H9 (cell line): ENCODE measurements around the gene FBLN1. TPM values are rescaled to one million over a fixed set of nuclear protein-coding genes. Genes with fewer than 3 reads are reported as not detected.
A peak's percentile ranks its signal among the peaks of the same experiment; 100 is the strongest.

Experiments
- DNase-seq: peaks from one replicate; pipeline ENCODE4 v3.0.0-alpha.2; 2017
- H2AFZ ChIP-seq: one replicate; pipeline ENCODE4 v1.6.1; 2013; ENCODE audit warnings: mild to moderate bottlenecking, low read length, control low read depth, moderate library complexity
- H2AK5ac ChIP-seq: 2 replicates; pipeline ENCODE4 v1.6.1; 2013; ENCODE audit warnings: low read length, control low read depth, mixed read lengths; ENCODE audit not compliant: insufficient read length
- H2BK120ac ChIP-seq: one replicate; pipeline ENCODE4 v1.6.1; 2013; ENCODE audit warnings: low read depth, mild to moderate bottlenecking, low read length, control low read depth, inconsistent platforms; ENCODE audit not compliant: poor library complexity, severe bottlenecking
- H2BK12ac ChIP-seq: 2 replicates; pipeline ENCODE4 v1.6.1; 2013; ENCODE audit warnings: low read length, control low read depth, mixed read lengths, low read depth; ENCODE audit not compliant: insufficient read length
- H2BK15ac ChIP-seq: 2 replicates; pipeline ENCODE4 v1.6.1; 2013; ENCODE audit warnings: low read depth, low read length, control low read depth
- H2BK20ac ChIP-seq: one replicate; pipeline ENCODE4 v1.6.1; 2013; ENCODE audit warnings: low read depth, mild to moderate bottlenecking, low read length, control low read depth, inconsistent platforms; ENCODE audit not compliant: poor library complexity, severe bottlenecking
- H2BK5ac ChIP-seq: 2 replicates; pipeline ENCODE4 v1.6.1; 2013; ENCODE audit warnings: low read length, control low read depth, mixed read lengths; ENCODE audit not compliant: insufficient read length
- H3K14ac ChIP-seq: 2 replicates; pipeline ENCODE4 v1.6.1; 2013; ENCODE audit warnings: low read length, control low read depth; ENCODE audit not compliant: insufficient read depth
- H3K18ac ChIP-seq: 2 replicates; pipeline ENCODE4 v1.6.1; 2013; ENCODE audit warnings: low read depth, mild to moderate bottlenecking, mixed read lengths, low read length, control low read depth; ENCODE audit not compliant: insufficient read length
- H3K23ac ChIP-seq: 2 replicates; pipeline ENCODE4 v1.6.1; 2013; ENCODE audit warnings: low read length, control low read depth, mixed read lengths, low read depth; ENCODE audit not compliant: insufficient read length
- H3K23me2 ChIP-seq: 2 replicates; pipeline ENCODE4 v1.6.1; 2013; ENCODE audit warnings: low read depth, mild to moderate bottlenecking, mixed read lengths, low read length, control low read depth; ENCODE audit not compliant: insufficient read length, poor library complexity, severe bottlenecking
- H3K27ac ChIP-seq: 2 replicates; pipeline ENCODE4 v1.5.1; 2013; ENCODE audit warnings: low read length, control low read depth, mixed read lengths, low read depth; ENCODE audit not compliant: insufficient read length
- H3K27me3 ChIP-seq: 2 replicates; pipeline ENCODE4 v1.6.1; 2013; ENCODE audit warnings: low read length, control low read depth, inconsistent platforms; ENCODE audit not compliant: insufficient read depth
- H3K4ac ChIP-seq: 2 replicates; pipeline ENCODE4 v1.6.1; 2013; ENCODE audit warnings: low read depth, mild to moderate bottlenecking, control low read depth, inconsistent platforms, low read length, moderate library complexity
- H3K4me1 ChIP-seq: 2 replicates; pipeline ENCODE4 v1.6.1; 2013; ENCODE audit warnings: low read length, control low read depth, inconsistent platforms; ENCODE audit not compliant: insufficient read depth
- H3K4me2 ChIP-seq: 2 replicates; pipeline ENCODE4 v1.6.1; 2013; ENCODE audit warnings: low read length, control low read depth, mixed read lengths; ENCODE audit not compliant: insufficient read length, insufficient read depth
- H3K56ac ChIP-seq: 2 replicates; pipeline ENCODE4 v1.6.1; 2013; ENCODE audit warnings: low read depth, mild to moderate bottlenecking, mixed read lengths, low read length, control low read depth; ENCODE audit not compliant: insufficient read length
- H3K79me1 ChIP-seq: 2 replicates; pipeline ENCODE4 v1.6.1; 2013; ENCODE audit warnings: low read depth, mild to moderate bottlenecking, moderate library complexity, low read length, control low read depth, inconsistent platforms; ENCODE audit not compliant: insufficient read depth, poor library complexity, severe bottlenecking
- H3K79me2 ChIP-seq: 2 replicates; pipeline ENCODE4 v1.6.1; 2013; ENCODE audit warnings: low read length, control low read depth, inconsistent platforms; ENCODE audit not compliant: insufficient read depth
- H3K9ac ChIP-seq: 2 replicates; pipeline ENCODE4 v1.6.1; 2013; ENCODE audit warnings: low read length, control low read depth, mixed read lengths; ENCODE audit not compliant: insufficient read length; ENCODE audit errors: extremely low read depth
- H3K9me3 ChIP-seq: one replicate; pipeline ENCODE4 v1.6.1; 2013; ENCODE audit warnings: low read depth, low read length, inconsistent platforms; ENCODE audit not compliant: control insufficient read depth
- H3T11ph ChIP-seq: one replicate; pipeline ENCODE4 v1.6.1; 2013; ENCODE audit warnings: mild to moderate bottlenecking, low read length, control low read depth, inconsistent platforms
- H4K20me1 ChIP-seq: one replicate; pipeline ENCODE4 v1.6.1; 2013; ENCODE audit not compliant: control insufficient read depth, insufficient read length, insufficient read depth
- H4K5ac ChIP-seq: 2 replicates; pipeline ENCODE4 v1.6.1; 2013; ENCODE audit warnings: low read depth, mild to moderate bottlenecking, mixed read lengths, low read length, control low read depth; ENCODE audit not compliant: insufficient read length
- H4K8ac ChIP-seq: replicated peaks from 2 replicates; pipeline ENCODE4 v1.6.1; 2013; ENCODE audit warnings: low read length, control low read depth, mixed read lengths, low read depth; ENCODE audit not compliant: insufficient read length
- H4K91ac ChIP-seq: 2 replicates; pipeline ENCODE4 v1.6.1; 2013; ENCODE audit warnings: low read depth, mild to moderate bottlenecking, moderate library complexity, mixed read lengths, low read length, control low read depth; ENCODE audit not compliant: insufficient read length
- H3K27ac Mint-ChIP-seq, 3 experiments: 2 replicates in 2 of 3; 3 replicates in 1 of 3; pipeline ENCODE4 v1.8.0; 2020 to 2021; ENCODE audit warnings: mixed read lengths in 3 of 3, mild to moderate bottlenecking in 1 of 3, moderate library complexity in 1 of 3
- H3K27me3 Mint-ChIP-seq: 2 replicates; pipeline ENCODE4 v1.8.0; 2021; ENCODE audit warnings: low read depth, mild to moderate bottlenecking, moderate library complexity, mixed read lengths
- H3K36me3 Mint-ChIP-seq, 3 experiments: 2 replicates in 2 of 3; 3 replicates in 1 of 3; pipeline ENCODE4 v1.8.0; 2020 to 2021; ENCODE audit warnings: low read depth in 3 of 3, mixed read lengths in 3 of 3; ENCODE audit not compliant: insufficient read depth in 1 of 3
- H3K4me1 Mint-ChIP-seq, 2 experiments: 2 replicates each; pipeline ENCODE4 v1.8.0; 2020; ENCODE audit warnings: mixed read lengths in 2 of 2
- H3K4me3 Mint-ChIP-seq, 2 experiments: 2 replicates in 1 of 2; 3 replicates in 1 of 2; pipeline ENCODE4 v1.8.0; 2020 to 2021; ENCODE audit warnings: mild to moderate bottlenecking in 2 of 2, mixed read lengths in 2 of 2, moderate library complexity in 1 of 2
- H3K9me3 Mint-ChIP-seq, 2 experiments: 2 replicates in 1 of 2; 3 replicates in 1 of 2; pipeline ENCODE4 v1.8.0; 2020; ENCODE audit warnings: mild to moderate bottlenecking in 2 of 2, mixed read lengths in 2 of 2, moderate library complexity in 1 of 2
- CTCF ChIP-seq: fragments of 200-600 bp; sonication (generic); conservative IDR thresholded peaks from 3 replicates; pipeline ENCODE4 v1.8.0; 2021; ENCODE audit warnings: antibody characterized with exemption, mild to moderate bottlenecking
- WGBS: extraction: QIAGEN DNeasy Blood & Tissue Kit; methylation state at CpG from one replicate; pipeline ENCODE4 v1.1.7; 2013; ENCODE audit warnings: missing lambda C conversion rate, low lambda C conversion rate, mixed read lengths; ENCODE audit not compliant: insufficient read length; ENCODE audit errors: extremely low coverage; 5-methylcytosine and 5-hydroxymethylcytosine counted together
- total RNA-seq: library from RNA; stranded (reverse); gene quantifications from 2 replicates; pipeline ENCODE4 v1.2.1, GENCODE V29; 2021

The FBLN1 gene
- total RNA-seq, 1 experiment from 2014 or later: 140 TPM

GRCh38 chr22:45648301-45649117 lies 145.8 kb downstream of the FBLN1 start:
- Histone ChIP-seq H2AFZ (no peak overlapping the region), H4K20me1 (no peaks in the 10 kb centered on the region), H3K9ac (no peak overlapping the region), H3T11ph (no peak overlapping the region), H3K4me2 (no peak overlapping the region), H3K18ac (no peak overlapping the region), H4K91ac (no peak overlapping the region), H3K23ac (no peak overlapping the region), H3K4ac (no peak overlapping the region), H2BK15ac (no peak overlapping the region), H2BK5ac (no peak overlapping the region), H4K8ac (no peak overlapping the region), H4K5ac (no peak overlapping the region), H3K14ac (no peak overlapping the region; the same call in 1 of the 2 replicates), H2BK120ac (no peak overlapping the region), H3K56ac (no peak overlapping the region), H3K79me1 (no peaks in the 10 kb centered on the region), H3K4me1 (no peaks in the 10 kb centered on the region), H3K9me3 (no peaks in the 10 kb centered on the region), H2BK12ac (no peak overlapping the region), H2AK5ac (no peak overlapping the region), H3K23me2 (no peaks in the 10 kb centered on the region), H2BK20ac (no peak overlapping the region), H3K79me2 (no peaks in the 10 kb centered on the region), H3K27ac (no peak overlapping the region), H3K27me3 (no peaks in the 10 kb centered on the region; the same call in 1 of the 2 replicates)
- H3K9me3 Mint-ChIP-seq: no peaks in the 10 kb centered on the region
- peaks cover 8 to 11% of the 10 kb centered on the region in 2 experiments for H3K4me1 Mint-ChIP-seq
- peaks cover 58% of the 10 kb centered on the region for H3K27me3 Mint-ChIP-seq
- H3K4me3 Mint-ChIP-seq: no peak overlapping the region
- no CpG with 5 or more reads among the region's 24 CpGs for WGBS
- peak overlapping the region in 1 of 3 experiments; percentile 38; a peak in 1 of 7 replicates for H3K27ac Mint-ChIP-seq
- no peaks in the 10 kb centered on the region; a peak in 1 of 7 replicates for H3K36me3 Mint-ChIP-seq
- DNase-seq: no peak
- no peak for TF ChIP-seq CTCF
